NCI-H2029 treated with DMSO at 0.1 percent for 48 hours (cell line): ENCODE measurements around the gene GSTO1.

Experiments used
- DNase-seq: peaks from one replicate; lab custom pipeline; 2025; lab: John Stamatoyannopoulos, UW

The GSTO1 gene

GRCh38 chr10:104304927-104305326, 50.2 kb downstream of the GSTO1 start:
- DNase-seq: no peak

- no peak for DNase-seq
These were observed 52.2 kb downstream of the GSTO1 start for GRCh38 chr10:104306897-104307296.

GRCh38 chr10:104307576-104308438, 53.1 kb downstream of the GSTO1 start:
- DNase-seq: no peak

GRCh38 chr10:104308439-104308903, 53.8 kb downstream of the GSTO1 start:
- DNase-seq: no peak

- DNase-seq: no peak
These were observed 55.6 kb downstream of the GSTO1 start for GRCh38 chr10:104309980-104310978.

- DNase-seq: no peak
These were observed 56.6 kb downstream of the GSTO1 start for GRCh38 chr10:104311184-104311720.

- no peak for DNase-seq
These were observed 60.1 kb downstream of the GSTO1 start for GRCh38 chr10:104314591-104315485.

- no peak for DNase-seq
These were observed 60.8 kb downstream of the GSTO1 start for GRCh38 chr10:104315486-104315921.

- DNase-seq: no peak
These were observed 61.8 kb downstream of the GSTO1 start for GRCh38 chr10:104316321-104317099.
